Stimulated activated CD8-positive, alpha-beta memory T cell treated with anti-CD3 and anti-CD28 coated beads, Interleukin-12 subunit alpha, Interleukin-12 subunit beta, amount 100 ng/mL, for 4 hours (primary cell): Measurements from ENCODE around the gene CCP110.

ENCODE experiments used
- DNase-seq: peaks from one replicate; pipeline ENCODE4 v3.0.0-alpha.2; 2020; ENCODE audit warnings: low read depth

CCP110 gene

DNA sequence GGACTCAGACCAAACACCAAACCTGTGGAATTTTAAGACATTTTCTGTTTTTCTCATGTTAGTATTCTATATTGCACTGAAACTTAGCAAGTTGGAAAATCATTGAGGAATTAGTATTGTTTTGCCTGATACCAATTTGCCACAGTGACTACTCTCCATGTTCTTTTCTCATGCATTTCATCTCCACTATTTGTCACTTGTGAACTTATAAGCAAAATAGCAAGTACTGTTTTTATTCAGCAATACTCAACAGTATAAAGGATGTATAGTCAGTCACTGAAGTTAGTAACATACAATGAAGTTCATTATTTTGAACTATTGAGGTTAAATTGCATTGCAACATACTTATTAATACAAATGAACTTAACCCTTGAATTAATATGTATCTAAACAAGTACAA is 25.9 kb downstream of the CCP110 start:
- no peak for DNase-seq

DNA sequence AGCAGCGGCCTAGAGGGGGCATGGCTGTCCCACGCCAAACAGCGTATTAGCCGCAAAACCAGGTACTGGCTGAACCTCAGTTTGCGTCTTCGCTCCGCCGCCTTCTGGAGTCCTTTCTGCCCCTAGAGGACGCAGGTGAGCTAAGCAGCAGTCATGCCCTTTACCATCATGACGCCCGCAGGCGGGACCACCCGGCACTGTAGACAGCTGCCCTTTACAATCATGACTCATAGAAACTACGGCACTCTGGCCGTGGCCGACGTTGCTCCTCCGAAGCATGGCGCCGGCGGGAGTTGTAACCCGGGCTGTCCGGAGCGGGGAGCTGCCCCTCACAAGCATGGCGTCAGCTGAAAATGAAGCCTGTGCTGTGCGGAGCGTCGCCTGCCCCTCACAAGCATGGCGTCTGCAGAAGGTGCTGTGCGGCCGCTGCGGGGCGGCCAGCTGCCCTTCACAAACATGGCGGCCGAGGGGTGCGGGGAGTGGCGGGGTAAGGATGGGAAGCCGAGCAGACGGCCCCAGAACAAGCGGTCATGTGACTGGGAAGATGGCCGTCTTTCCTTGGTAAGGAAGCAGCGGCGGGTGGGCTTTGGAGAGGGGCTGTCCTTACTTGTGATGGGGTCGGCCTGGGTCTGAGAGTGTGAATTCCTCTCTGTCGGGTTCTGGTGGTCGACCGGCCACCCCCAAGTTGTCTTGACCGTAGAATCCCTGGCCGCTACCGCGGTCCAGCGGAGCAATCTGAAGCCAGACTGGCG is 31.6 kb downstream of the CCP110 start, which contains the start of gene VPS35L:
Gene VPS35L, plus strand, starts transcription at position 518 of the 752 bp plus-strand sequence. Its CDS starts 27 bp downstream, at position 545.
- peak; percentile 94 for DNase-seq

DNA sequence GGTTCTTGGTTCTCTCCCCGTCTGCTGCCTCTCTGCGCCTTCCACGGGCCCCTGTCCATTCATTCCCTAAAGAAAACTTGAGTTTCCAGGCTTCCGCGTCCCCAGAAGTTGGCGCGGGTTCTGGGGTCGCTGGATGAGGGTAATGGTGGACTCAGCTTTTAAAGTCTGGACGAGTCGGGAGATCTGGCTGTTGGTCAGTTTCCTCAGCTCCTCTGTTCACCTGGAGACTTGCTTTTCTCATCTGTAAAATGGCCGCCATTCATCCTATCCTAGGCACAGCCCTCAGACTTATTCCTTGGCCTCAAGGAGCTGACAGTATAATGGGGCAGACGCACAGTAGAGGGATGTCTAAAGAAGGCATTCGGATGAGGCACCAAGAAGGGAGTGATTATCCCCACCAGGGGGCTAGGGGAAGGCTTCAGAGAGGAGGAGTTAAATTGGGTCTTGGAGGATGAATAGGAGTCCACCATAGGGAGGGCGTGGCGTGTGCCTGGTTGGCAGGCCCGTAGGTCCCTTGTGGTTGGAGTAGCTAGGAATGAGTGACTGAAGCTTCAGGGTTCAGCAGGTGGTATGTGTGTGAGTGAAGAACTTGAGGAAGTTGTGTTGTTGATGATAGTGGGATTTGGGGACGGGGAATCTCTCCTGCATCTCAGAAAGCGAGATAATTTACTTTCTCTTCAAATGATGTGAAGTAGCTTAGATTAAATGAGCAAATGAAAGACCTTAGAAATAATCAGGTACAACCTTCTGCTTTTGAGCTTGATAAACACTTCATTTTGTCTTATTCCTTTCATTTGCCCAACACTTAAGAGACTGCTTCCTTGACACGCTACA is 32.4 kb downstream of the CCP110 start:
- DNase-seq = no peak

DNA sequence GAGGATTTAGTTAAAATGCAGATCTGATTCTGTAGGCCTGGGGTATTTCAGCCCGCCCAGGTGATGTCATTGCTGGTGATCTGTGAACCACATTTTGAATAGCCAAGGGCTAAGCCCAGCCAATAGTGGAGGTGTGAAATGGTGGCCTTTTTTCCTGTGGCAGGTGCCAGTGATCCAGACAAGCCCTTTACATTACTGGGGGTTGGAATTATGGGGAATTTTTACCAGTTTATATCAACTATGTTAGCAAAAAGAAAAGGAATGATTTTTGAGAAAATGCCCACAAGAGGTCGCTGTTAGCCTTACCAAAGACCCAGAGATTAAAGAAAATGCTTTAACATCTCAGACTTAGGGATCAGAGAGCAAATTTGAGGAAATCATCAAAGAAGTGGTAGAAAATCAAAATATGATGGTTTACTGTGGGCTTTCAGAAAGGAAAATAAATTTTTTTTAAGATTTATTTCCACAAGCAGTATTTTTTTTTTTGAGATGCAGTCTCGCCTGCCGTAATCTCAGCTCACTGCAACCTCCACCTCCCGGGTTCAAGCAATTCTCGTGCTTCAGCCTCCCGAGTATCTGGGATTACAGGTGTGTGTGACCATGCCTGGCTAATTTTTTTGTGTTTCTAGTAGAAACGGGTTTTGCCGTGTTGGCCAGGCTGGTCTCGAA is 35.6 kb downstream of the CCP110 start:
- no peak for DNase-seq

DNA sequence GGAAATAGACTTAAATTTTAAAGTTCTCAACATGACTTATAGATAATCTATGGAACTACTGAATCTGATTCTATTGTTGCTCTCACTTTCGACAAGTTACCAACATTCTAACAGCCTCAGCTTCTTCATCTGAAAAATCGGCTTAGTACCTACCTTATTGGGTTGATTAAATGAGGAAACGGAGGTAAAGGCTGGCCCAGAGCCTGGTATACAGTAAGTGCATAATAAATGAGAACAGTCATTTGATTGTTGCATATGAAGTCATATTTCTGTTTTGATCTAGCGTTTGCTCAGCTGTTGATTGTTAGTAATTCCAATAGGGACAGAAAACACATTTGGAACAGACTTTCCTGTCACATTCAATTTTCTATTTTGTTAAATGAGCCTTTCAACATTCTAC is 36.3 kb downstream of the CCP110 start:
- DNase-seq = no peak

DNA sequence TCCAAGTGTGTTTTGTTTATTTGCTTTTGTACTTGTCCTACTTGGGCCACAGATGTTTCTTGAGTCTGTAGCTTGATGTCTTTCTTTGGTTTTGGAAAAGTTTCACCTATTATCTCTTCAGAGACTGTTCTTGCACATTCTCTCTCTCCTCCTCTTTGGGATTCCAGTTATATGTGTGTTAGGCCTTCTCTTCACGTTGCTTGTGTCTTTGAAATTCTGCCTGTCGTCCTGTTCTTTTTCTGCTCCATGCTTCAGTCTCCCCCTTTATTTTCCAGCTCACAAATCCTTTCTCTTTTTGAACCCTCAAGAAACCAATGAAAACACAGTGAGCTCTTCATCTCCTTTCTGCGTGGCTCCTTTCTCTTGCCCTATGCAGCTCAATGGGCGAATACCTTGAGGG is 39.6 kb downstream of the CCP110 start:
- DNase-seq = no peak

DNA sequence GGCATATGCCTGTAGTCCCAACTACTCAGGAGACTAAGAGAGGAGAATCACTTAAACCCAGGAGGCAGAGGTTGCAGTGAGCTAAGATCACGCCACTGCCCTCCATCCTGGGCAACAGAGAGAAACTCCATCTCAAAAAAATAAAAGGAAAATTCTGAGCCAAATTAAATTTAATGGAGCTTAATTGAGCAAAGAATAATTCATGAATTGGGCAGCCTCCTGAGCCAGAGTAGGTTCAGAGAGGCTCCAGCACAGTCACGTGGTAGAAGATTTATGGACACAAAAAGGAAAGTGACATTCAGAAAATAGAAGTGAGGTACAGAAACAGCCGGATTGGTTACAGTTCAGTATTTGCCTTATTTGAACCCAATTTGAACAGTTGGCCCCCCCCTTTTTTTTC is 42.6 kb downstream of the CCP110 start:
- no peak for DNase-seq

DNA sequence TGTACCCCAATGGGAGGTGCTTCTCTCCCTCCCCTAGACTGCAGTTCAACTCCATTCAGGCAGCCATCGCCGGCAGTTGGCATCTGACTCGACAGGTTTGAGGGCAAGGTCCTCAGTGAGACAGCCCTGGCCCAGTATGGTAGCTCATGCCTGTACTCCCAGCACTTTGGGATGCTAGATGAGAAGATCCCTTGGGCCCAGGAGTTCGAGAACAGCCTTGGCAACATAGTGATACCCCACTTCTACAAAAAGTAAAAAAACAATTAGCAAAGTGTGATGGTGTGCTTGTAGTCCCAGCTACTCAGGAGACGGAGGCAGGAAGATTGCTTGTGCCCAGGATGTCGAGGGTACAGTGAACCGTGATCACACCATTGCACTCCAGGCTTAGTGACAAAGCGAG is 43.8 kb downstream of the CCP110 start:
- no peak for DNase-seq

DNA sequence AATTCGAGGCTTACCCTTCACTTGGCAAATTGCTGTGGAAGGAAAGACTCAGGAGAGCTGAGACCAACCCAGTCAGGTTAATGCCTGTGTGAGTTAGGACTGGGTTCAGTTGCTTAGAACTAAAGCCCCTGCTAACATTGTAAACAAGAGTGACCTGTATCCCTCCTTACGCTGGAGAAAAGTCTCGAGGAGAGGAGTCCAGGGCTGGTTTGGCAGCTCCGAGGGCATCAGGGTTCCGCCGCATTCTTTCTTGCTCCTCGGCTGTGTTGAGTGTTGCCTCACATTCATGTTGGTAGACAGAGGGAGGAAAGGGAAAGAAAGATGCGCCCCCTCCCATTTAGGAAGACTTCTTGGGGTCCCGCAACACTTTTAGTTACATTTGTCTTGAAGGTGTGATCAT is 50.3 kb downstream of the CCP110 start:
- no peak for DNase-seq

DNA sequence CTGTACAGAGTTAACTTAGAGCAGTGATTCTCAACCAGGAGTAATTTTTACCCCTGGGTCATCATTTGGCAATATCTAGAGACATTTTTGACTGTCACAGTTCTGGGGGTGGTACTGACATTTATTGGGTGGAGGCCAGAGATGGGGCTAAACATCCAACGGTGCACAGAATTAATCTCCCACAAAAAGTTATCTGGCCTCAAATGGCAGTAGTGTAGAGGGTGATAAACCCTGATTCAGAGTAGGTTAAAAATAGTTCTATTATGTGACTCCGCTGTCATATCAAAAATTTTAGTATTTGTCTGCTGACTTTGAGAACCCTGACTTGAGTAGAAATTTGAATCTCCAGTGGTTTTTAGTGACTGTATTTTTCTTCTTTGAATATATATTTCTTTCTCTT is 50.9 kb downstream of the CCP110 start:
- DNase-seq = no peak

DNA sequence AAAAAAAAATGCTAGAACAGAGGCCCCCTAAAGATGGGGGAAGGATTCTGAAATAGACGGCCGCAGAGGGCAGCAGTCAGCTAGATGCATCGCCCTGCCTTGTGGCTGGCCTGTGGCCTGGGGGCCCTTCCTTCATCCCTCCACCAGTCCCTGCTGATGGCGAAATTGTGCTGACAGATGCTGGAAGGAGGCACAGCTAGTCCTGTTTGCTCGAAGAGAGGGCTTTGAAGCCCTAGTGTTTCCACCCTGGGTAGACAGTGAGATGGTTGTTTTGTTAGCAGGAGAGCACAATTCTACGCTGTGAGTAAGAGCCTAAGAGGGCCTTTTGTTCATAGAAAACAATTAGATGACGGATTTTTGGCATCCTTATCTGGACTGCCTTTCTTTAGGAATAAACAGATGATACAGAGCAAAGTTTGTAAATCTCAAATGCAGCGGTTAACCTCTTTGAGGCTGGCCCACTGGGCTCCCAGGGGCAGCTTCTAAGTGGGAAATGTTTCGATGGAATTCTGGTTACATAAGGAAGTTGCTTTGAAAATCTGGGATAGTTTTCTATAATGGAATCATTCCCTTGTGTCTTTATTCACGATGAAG is 54.7 kb downstream of the CCP110 start:
- DNase-seq = no peak

DNA sequence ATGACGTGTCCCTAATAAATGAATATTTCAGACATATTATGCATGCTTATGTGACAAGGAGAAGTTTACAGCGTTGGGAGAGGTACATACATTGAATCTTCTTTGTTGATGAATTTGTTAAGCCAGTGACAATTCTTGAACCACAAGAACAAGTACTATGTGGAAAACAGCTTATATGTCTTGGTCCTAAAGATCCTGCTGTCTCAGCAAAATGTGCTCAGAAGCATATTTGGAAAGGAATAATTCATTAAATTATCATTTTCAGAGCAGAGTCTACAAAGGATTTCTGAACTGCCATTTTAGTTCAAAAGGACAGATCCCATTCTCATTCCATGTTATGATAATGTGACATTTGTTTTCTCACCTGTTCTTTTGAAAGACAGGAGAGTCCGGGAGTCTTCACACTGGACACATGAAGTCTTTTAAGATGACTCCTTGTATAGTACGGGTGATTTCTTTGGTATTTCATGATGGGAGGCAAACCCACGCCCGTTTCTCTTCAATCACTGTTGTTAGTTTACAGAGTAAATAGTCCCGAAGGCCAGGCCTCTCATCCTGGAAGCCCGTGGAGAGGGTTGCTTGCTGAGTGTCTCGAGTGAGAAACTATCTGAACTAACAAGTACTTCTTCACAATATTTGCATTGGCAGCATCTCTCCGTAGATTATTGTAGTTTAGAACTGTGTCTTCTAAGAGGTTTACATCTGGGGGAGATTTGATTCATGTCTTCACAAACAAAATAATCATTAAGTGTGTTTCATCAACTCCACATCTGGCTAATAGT is 58.5 kb downstream of the CCP110 start:
- no peak for DNase-seq

DNA sequence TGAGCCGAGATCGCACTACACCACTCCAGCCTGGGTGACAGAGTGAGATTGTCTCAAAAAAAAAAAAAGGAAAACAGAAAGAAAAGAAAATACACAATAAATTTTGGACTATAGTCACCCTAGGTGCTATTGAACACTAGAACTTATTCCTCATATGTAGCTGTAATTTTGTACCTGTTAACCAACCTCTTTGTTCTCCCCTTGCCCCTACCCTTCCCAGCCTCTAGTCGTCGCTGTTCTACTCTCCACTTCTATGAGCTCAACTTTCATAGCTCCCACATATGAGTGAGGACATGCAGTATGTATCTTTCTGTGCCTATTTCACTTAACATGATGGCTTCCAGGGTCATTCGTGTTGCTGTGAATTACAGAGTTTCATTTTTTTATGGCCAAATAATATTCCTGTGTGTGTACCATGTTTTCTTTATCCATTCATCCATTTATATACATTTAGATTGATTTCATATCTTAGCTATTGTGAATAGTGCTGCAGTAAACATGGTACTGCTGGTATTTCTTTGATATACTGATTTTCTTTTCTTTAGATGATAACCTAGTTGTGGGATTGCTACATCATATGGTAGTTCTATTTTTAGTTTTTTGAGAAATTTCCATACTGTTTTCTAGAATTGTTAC is 60.0 kb downstream of the CCP110 start:
- DNase-seq = no peak

DNA sequence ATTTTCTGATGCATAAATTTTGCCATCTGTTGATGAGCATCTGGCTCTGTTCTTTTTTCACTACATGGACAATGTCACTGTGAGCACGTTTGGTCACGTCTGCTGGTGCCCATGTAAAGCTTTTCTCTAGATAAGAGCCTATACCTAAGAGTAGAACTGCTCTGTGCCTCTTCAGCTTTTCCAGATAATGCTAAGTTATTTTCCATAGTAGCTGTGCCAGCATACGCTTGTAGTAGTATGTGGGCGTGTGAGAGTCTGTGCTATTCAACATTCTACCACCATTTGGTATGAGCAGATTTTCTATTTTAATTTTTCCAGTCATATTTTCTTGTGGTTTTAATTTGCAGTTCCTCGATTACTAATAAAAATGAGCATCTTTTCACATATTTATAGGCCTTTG is 64.9 kb downstream of the CCP110 start:
- no peak for DNase-seq

DNA sequence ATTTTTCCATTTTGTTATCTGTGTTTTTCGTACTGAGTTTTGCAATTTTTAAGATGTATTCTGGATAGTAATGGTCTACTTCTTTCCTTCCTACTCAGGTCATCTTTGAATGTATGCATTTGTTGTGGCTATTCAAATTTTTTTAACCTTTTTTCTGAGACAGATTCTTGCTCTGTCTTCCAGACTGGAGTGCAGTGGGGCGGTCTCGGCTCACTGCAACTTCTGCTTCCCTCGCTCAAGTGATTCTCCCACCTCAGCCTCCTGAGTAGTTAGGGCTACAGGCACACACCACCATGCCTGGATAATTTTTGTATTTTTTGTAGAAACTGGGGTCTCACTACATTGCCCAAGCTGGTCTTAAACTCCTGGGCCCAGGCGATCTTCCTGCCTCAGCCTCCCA is 65.4 kb downstream of the CCP110 start:
- no peak for DNase-seq

DNA sequence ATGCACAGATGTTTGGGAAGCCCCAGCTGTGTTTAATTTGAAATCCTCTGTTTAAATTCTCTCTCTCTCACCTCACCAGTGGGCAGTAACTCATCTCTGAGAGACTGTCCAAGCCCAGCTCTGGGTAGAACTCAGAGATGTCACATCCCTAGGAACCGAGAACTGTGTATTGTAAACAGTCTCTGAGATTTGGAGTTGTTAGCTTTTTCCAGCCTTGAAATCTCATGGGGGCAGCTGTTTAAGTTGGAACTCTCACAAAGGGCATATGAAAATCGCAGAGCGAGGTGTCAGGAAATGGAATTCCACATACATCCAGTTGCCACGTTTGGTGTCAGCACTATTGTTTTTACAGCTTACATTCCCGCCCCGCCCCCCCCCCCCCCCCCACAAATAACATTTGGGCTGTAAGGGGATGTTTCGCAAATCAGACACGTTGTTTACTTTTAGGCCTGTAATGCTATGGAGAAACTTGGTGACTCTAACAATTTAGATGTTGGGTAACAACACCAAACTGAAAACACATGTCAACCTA is 66.1 kb downstream of the CCP110 start:
- DNase-seq = no peak

DNA sequence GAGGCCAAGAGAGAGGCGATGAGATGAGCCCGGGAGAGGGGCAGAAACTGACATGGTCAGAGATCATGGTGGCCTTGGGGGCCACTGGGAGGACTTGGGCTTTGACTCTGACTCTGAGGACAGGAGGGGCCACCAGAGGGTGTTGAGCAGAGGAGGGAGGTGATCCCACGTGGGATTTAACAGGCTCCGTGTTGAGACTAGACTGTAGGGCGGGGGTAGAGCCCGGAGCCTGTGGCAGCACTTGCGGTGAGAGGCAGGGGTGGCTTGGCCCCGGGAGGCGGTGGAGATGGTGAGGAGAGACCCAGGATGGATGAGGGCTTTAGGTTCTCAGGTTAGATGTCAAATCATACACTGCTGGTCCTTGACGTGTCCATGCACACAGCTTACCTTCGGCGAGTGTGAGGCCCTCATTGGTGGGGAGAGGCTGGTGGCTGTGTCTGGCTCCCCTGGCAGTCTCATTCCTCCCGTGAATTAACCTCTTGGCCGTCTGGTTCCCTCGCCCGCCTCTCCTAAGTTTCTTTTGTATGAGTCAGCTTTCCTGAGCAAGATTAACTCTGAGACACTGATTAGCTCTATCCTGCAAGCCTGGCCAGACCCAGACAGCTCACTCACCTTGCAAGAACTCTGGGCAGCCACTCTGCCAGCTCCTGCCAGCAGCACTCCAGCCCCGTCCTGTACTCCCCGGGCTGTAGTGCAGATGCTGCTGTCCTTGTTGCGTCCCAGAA is 71.5 kb downstream of the CCP110 start:
- no peak for DNase-seq

DNA sequence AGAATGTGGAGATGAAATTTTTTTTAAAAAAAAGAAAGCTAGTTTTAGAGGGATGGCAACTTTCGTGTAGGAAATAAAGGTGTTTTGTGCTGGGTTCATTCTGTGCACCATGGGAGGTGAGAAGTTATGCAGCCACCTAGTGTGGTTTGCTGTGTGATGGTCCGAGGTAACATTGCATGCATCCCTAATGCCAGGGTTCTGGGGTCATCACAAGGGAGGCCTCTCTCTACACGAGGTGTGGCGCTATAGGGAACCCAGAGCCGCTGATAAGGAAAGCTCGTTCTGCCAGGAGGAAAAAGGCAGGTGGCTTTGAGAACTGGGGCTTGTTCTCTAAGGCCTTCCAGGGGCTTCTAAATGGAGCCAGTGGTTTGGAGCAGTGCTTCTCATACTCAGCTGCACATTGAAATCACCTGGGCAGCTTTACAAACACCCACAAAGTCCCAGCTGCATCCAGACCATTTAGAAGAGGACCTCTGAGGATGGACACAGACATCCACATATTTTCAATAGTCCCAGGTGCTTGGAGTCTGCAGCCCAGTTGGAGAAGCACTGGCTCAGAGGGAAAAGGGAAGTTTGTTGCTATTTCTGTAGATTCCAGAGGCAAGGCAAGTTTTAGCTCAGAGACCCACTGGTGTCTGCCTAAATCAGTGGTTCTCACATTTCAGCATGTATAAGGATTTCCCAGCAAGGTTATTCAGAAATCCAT is 75.2 kb downstream of the CCP110 start:
- DNase-seq = no peak

DNA sequence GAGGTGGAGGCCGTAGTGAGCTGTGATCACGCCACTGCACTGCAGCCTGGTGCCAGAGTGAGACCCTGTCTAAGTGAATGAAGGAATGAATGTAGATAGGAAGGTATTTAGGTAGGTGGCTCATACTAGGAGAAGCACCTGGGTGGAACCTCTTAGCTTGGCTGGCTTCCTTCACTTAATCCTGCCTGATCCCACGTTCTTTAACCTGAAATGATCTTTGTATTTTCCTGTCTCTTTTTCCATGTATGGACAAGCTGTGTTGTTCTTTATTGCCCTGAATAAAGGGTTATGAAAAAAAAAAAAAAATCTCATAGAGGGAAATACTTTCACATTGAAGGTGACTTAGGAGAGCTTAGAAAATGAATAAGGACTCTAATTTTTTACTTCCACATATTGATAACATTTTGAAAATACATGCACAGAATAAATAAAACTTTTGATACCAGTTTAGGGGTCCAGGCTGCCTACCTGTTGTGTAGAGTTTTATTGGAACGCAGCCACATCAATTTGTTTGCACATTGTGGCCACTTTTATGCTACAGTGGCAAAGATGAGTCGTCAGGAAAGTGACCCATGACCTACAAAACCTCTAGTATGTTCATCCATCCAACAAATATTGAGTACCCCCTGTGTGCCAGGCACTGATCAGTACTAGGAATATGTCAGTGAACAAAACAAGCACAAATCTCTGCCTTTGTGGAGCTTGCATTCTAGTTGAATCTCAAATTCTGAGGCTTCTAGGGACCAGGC is 76.4 kb downstream of the CCP110 start:
- DNase-seq = no peak
